ENCODE measurements around the gene MAN1A2. TPM values are rescaled to one million over a fixed set of nuclear protein-coding genes. Genes with fewer than 3 reads are reported as not detected.

MAN1A2 gene
- total and polyA plus RNA-seq, 4 experiments from 2014 or later, result 17.5 to 66.5 (median 40.6) TPM

GRCh38 chr1:117531222-117531621 is 164.0 kb downstream of the MAN1A2 start:
- H3K36me3 Mint-ChIP-seq, result peaks cover 0 to 7% of the 10 kb centered on the region in 2 donors
- ChIA-PET POLR2A (ENCODE audit: partially characterized antibody) (no interaction called here), CTCF (ENCODE audit: partially characterized antibody) (interaction anchor here (6.6 kb wide), 1 partner anchor 142 kb away, joined by 278 read pairs; no protein-coding TSS in a partner anchor)
- Histone ChIP-seq H3K36me3 (ENCODE audit: insufficient read depth, low read length) (no peaks in the 10 kb centered on the region), H3K4me3 (ENCODE audit: low read length in 2 of 2) (no peak overlapping the region), H3K27me3 (ENCODE audit: insufficient read depth, low read length) (no peaks in the 10 kb centered on the region), H3K9me3 (ENCODE audit: control insufficient read depth in 1 of 2, low read length in 2 of 2) (no peaks in the 10 kb centered on the region), H3K27ac (ENCODE audit: low read depth, low read length) (no peak overlapping the region), H3K4me1 (ENCODE audit: insufficient read depth, low read length) (peaks cover 10% of the 10 kb centered on the region)
- H3K4me3 Mint-ChIP-seq, result no peak overlapping the region
- peaks cover 0 to 6% (median 1%) of the 10 kb centered on the region in 4 donors for H3K4me1 Mint-ChIP-seq
- intact Hi-C loops (cut with micrococcal nuclease), result no loop called here
- H3K27me3 Mint-ChIP-seq, result no peaks in the 10 kb centered on the region
- H3K27ac Mint-ChIP-seq, result peak overlapping the region in 2 of 7 donors; percentile 36 to 48
- DNase-seq, result no peak
- no peaks in the 10 kb centered on the region for H3K9me3 Mint-ChIP-seq

GRCh38 chr1:117534995-117535467 is 167.8 kb downstream of the MAN1A2 start:
- POLR2A ChIA-PET (ENCODE audit: partially characterized antibody), result interaction anchor here (0.7 to 2.9 kb wide), 11 partner anchors 72 to 360 kb away, joined by 3 to 28 read pairs (median 5); partner anchors contain the start of gene TENT5C
- Mint-ChIP-seq H3K4me3 (peak overlapping the region in 1 of 8 donors; percentile 21), H3K27me3 (no peaks in the 10 kb centered on the region), H3K4me1 (peaks cover 0 to 6% (median 0%) of the 10 kb centered on the region in 4 donors), H3K36me3 (no peaks in the 10 kb centered on the region), H3K27ac (peak overlapping the region in 3 of 7 donors; percentile 23 to 53 (median 27)), H3K9me3 (no peaks in the 10 kb centered on the region)
- H3K36me3 ChIP-seq (ENCODE audit: insufficient read depth, low read length), result no peaks in the 10 kb centered on the region
- peaks cover 21% of the 10 kb centered on the region for H3K4me1 ChIP-seq (ENCODE audit: insufficient read depth, low read length)
- H3K27me3 ChIP-seq (ENCODE audit: insufficient read depth, low read length), result no peaks in the 10 kb centered on the region
- H3K4me3 ChIP-seq (ENCODE audit: low read length in 2 of 2), result no peak overlapping the region
- DNase-seq, result peak; percentile 61 to 68 (median 66)
- intact Hi-C loops (cut with micrococcal nuclease), result loop anchor here (1.0 kb wide), 4 partner anchors 70 to 223 kb away; no protein-coding TSS in a partner anchor
- no peaks in the 10 kb centered on the region for H3K9me3 ChIP-seq (ENCODE audit: control insufficient read depth in 1 of 2, low read length in 2 of 2)
- no peak overlapping the region for H3K27ac ChIP-seq (ENCODE audit: low read depth, low read length)
- CTCF ChIA-PET (ENCODE audit: partially characterized antibody), result interaction anchor here (0.7 to 10.8 kb wide), 61 partner anchors 8 to 406 kb away, joined by 3 to 350 read pairs (median 5); partner anchors contain the start of gene TENT5C

- DNase-seq, result no peak
- Mint-ChIP-seq H3K4me3 (no peak overlapping the region), H3K9me3 (no peaks in the 10 kb centered on the region), H3K27me3 (no peaks in the 10 kb centered on the region), H3K36me3 (no peaks in the 10 kb centered on the region), H3K4me1 (peaks cover 0 to 6% (median 0%) of the 10 kb centered on the region in 4 donors), H3K27ac (no peak overlapping the region)
- Histone ChIP-seq H3K4me1 (ENCODE audit: insufficient read depth, low read length) (peaks cover 21% of the 10 kb centered on the region), H3K27ac (ENCODE audit: low read depth, low read length) (no peak overlapping the region), H3K27me3 (ENCODE audit: insufficient read depth, low read length) (no peaks in the 10 kb centered on the region), H3K9me3 (ENCODE audit: control insufficient read depth in 1 of 2, low read length in 2 of 2) (no peaks in the 10 kb centered on the region), H3K4me3 (ENCODE audit: low read length in 2 of 2) (no peak overlapping the region), H3K36me3 (ENCODE audit: insufficient read depth, low read length) (no peaks in the 10 kb centered on the region)
- CTCF ChIA-PET (ENCODE audit: partially characterized antibody), result interaction anchor here (0.7 to 10.8 kb wide), 46 partner anchors 9 to 360 kb away, joined by 3 to 350 read pairs (median 8); partner anchors contain the start of gene TENT5C
- POLR2A ChIA-PET (ENCODE audit: partially characterized antibody), result interaction anchor here (0.8 to 2.9 kb wide), 7 partner anchors 59 to 139 kb away, joined by 3 to 28 read pairs (median 6); partner anchors contain the start of gene TENT5C
- intact Hi-C loops (cut with micrococcal nuclease), result loop anchor here (1.0 kb wide), 4 partner anchors 69 to 222 kb away; no protein-coding TSS in a partner anchor
These were observed 168.6 kb downstream of the MAN1A2 start for GRCh38 chr1:117535821-117536220.

DNA sequence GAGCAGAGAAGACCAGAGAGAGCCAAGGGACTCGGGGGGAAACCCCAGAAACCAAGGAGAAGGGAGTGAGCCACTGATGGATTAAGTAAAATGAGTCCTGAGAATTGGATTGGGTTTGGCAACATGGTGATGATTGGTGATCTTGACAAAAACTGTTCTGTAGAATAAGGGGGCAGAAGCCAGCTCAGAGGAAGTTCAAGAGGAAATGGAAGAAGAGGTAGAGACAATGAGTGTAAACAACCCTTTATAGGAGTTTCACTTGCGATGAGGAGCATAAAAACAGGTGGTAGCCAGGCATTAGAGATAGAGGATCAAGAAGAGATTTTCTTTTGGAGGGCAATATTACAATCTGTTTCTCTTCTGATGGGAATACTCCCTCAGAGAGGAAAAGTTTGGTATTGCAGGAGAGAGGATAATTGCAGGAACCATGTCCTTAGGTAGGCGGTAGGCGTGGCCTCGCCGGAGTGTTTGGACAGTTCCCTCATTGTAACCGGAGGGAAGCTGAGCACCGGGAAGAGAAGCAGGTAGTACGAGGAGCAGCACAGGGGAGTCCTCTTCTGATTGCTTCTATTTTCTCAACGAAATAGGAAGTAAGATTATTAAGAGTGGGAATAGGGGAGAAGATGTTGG is 170.2 kb downstream of the MAN1A2 start:
- peaks cover 21% of the 10 kb centered on the region for H3K4me1 ChIP-seq (ENCODE audit: insufficient read depth, low read length)
- no peaks in the 10 kb centered on the region for H3K27me3 ChIP-seq (ENCODE audit: insufficient read depth, low read length)
- DNase-seq, result no peak
- no peaks in the 10 kb centered on the region for H3K36me3 ChIP-seq (ENCODE audit: insufficient read depth, low read length)
- POLR2A ChIA-PET (ENCODE audit: partially characterized antibody), result interaction anchor here (2.2 kb wide), 1 partner anchor 70 kb away, joined by 8 read pairs; no protein-coding TSS in a partner anchor
- no peaks in the 10 kb centered on the region for H3K9me3 Mint-ChIP-seq
- H3K36me3 Mint-ChIP-seq, result no peaks in the 10 kb centered on the region
- H3K4me1 Mint-ChIP-seq, result peaks cover 0 to 10% (median 0%) of the 10 kb centered on the region in 4 donors
- no peak overlapping the region for H3K27ac Mint-ChIP-seq
- CTCF ChIA-PET (ENCODE audit: partially characterized antibody), result interaction anchor here (0.8 to 10.8 kb wide), 12 partner anchors 12 to 218 kb away, joined by 3 to 350 read pairs (median 22); partner anchors contain the start of gene TENT5C
- H3K27me3 Mint-ChIP-seq, result no peaks in the 10 kb centered on the region
- no peak overlapping the region for H3K27ac ChIP-seq (ENCODE audit: low read depth, low read length)
- H3K4me3 Mint-ChIP-seq, result no peak overlapping the region
- intact Hi-C loops (cut with micrococcal nuclease), result no loop called here
- H3K9me3 ChIP-seq (ENCODE audit: control insufficient read depth in 1 of 2, low read length in 2 of 2), result no peaks in the 10 kb centered on the region
- H3K4me3 ChIP-seq (ENCODE audit: low read length in 2 of 2), result no peak overlapping the region

DNA sequence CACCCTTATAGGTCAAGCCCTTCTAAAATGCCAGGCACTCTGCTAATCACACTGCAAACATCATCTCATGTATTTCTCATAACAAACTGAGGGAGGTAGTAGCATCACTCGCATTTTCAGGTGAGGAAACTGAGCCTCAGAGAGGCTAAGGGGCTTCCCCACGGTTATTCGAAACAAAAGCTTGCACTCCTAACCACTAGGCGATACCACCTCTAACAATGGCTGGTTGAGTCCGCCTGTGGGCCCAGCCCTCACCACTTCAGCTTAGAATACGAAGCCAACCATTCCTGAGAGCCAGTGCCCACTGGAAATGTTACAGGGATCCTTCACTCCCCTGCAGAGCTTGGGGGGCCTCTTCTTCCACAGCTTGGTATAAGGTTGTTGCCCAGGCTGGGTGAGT is 173.3 kb downstream of the MAN1A2 start:
- H3K4me1 ChIP-seq (ENCODE audit: insufficient read depth, low read length), result peaks cover 12% of the 10 kb centered on the region
- intact Hi-C loops (cut with micrococcal nuclease), result no loop called here
- no peak for DNase-seq
- H3K36me3 ChIP-seq (ENCODE audit: insufficient read depth, low read length), result no peaks in the 10 kb centered on the region
- H3K27me3 ChIP-seq (ENCODE audit: insufficient read depth, low read length), result no peaks in the 10 kb centered on the region
- no peak overlapping the region for H3K4me3 ChIP-seq (ENCODE audit: low read length in 2 of 2)
- Mint-ChIP-seq H3K4me1 (peaks cover 0 to 4% (median 0%) of the 10 kb centered on the region in 4 donors), H3K36me3 (no peaks in the 10 kb centered on the region), H3K4me3 (no peak overlapping the region), H3K9me3 (no peaks in the 10 kb centered on the region), H3K27me3 (no peaks in the 10 kb centered on the region), H3K27ac (peak overlapping the region in 1 of 7 donors; percentile 30)
- H3K27ac ChIP-seq (ENCODE audit: low read depth, low read length), result no peak overlapping the region
- ChIA-PET POLR2A (ENCODE audit: partially characterized antibody) (no interaction called here), CTCF (ENCODE audit: partially characterized antibody) (interaction anchor here (1.2 to 10.8 kb wide), 6 partner anchors 87 to 215 kb away, joined by 3 to 350 read pairs (median 3); no protein-coding TSS in a partner anchor)
- H3K9me3 ChIP-seq (ENCODE audit: control insufficient read depth in 1 of 2, low read length in 2 of 2), result no peaks in the 10 kb centered on the region

DNA sequence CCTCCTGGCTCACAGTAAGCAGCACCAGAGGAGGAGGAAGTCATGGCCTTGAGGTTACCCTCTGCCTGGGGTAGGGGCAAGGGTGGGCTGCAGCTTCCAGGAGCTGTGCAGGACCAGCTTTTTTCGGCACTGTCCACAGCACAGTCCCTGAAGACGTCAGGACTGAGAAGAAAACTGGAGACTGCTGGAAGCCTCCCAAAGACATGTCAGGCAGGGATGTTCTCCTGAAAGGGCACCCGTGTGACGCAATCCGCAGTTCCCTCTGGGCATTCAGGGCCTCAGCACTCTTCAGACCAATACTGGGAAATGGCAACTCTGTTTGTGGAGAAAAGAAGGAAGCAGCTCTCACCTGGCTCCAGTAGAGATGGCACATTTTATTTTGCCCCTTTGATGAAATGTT is 173.8 kb downstream of the MAN1A2 start:
- intact Hi-C loops (cut with micrococcal nuclease), result no loop called here
- Histone ChIP-seq H3K9me3 (ENCODE audit: control insufficient read depth in 1 of 2, low read length in 2 of 2) (no peaks in the 10 kb centered on the region), H3K4me3 (ENCODE audit: low read length in 2 of 2) (no peak overlapping the region), H3K4me1 (ENCODE audit: insufficient read depth, low read length) (peaks cover 11% of the 10 kb centered on the region), H3K27ac (ENCODE audit: low read depth, low read length) (no peak overlapping the region), H3K27me3 (ENCODE audit: insufficient read depth, low read length) (no peaks in the 10 kb centered on the region), H3K36me3 (ENCODE audit: insufficient read depth, low read length) (no peaks in the 10 kb centered on the region)
- no peak for DNase-seq
- H3K4me1 Mint-ChIP-seq, result peaks cover 0 to 4% (median 0%) of the 10 kb centered on the region in 4 donors
- H3K4me3 Mint-ChIP-seq, result no peak overlapping the region
- no peak overlapping the region for H3K27ac Mint-ChIP-seq
- ChIA-PET CTCF (ENCODE audit: partially characterized antibody) (interaction anchor here (1.2 to 10.8 kb wide), 4 partner anchors 109 to 215 kb away, joined by 3 to 350 read pairs (median 12); no protein-coding TSS in a partner anchor), POLR2A (ENCODE audit: partially characterized antibody) (interaction anchor here (1.7 kb wide), 1 partner anchor 66 kb away, joined by 4 read pairs; no protein-coding TSS in a partner anchor)
- no peaks in the 10 kb centered on the region for H3K27me3 Mint-ChIP-seq
- H3K36me3 Mint-ChIP-seq, result no peaks in the 10 kb centered on the region
- H3K9me3 Mint-ChIP-seq, result no peaks in the 10 kb centered on the region

GRCh38 chr1:117541585-117541984 is 174.3 kb downstream of the MAN1A2 start:
- intact Hi-C loops (cut with micrococcal nuclease), result no loop called here
- Histone ChIP-seq H3K4me3 (ENCODE audit: low read length in 2 of 2) (no peak overlapping the region), H3K27me3 (ENCODE audit: insufficient read depth, low read length) (no peaks in the 10 kb centered on the region), H3K9me3 (ENCODE audit: control insufficient read depth in 1 of 2, low read length in 2 of 2) (no peaks in the 10 kb centered on the region), H3K36me3 (ENCODE audit: insufficient read depth, low read length) (no peaks in the 10 kb centered on the region), H3K4me1 (ENCODE audit: insufficient read depth, low read length) (peaks cover 11% of the 10 kb centered on the region), H3K27ac (ENCODE audit: low read depth, low read length) (no peak overlapping the region)
- POLR2A ChIA-PET (ENCODE audit: partially characterized antibody), result interaction anchor here (1.7 kb wide), 1 partner anchor 65 kb away, joined by 4 read pairs; no protein-coding TSS in a partner anchor
- CTCF ChIA-PET (ENCODE audit: partially characterized antibody), result interaction anchor here (1.2 to 10.8 kb wide), 4 partner anchors 109 to 214 kb away, joined by 3 to 350 read pairs (median 12); no protein-coding TSS in a partner anchor
- Mint-ChIP-seq H3K27me3 (no peaks in the 10 kb centered on the region), H3K27ac (no peak overlapping the region), H3K9me3 (no peaks in the 10 kb centered on the region), H3K4me1 (peaks cover 0 to 4% (median 0%) of the 10 kb centered on the region in 4 donors), H3K4me3 (no peak overlapping the region), H3K36me3 (no peaks in the 10 kb centered on the region)
- DNase-seq, result no peak

Measured in CD4-positive, alpha-beta memory T cell (primary cell).